Fibroblast of lung (primary cell): ENCODE results near the gene TXNDC16. TPM values are rescaled to one million over a fixed set of nuclear protein-coding genes. Genes with fewer than 3 reads are reported as not detected.

Source experiments
- DNase-seq, 2 donors: peaks; one replicate each; pipeline versions ENCODE4 v3.0.0 to v3.0.0-alpha.2; 2010; ENCODE audit warnings: low read depth in 2 of 2
- H2AFZ ChIP-seq: 2 replicates; pipeline ENCODE4 v1.5.1; 2012; ENCODE audit warnings: low read length, control low read depth, inconsistent platforms
- H3K27ac ChIP-seq: 2 replicates; pipeline ENCODE4 v1.5.1; 2011; ENCODE audit warnings: low read length, control low read depth; ENCODE audit not compliant: insufficient read depth
- H3K27me3 ChIP-seq: 2 replicates; pipeline ENCODE4 v1.5.1; 2011; ENCODE audit warnings: mild to moderate bottlenecking, low read length; ENCODE audit not compliant: control insufficient read depth, insufficient read depth
- H3K36me3 ChIP-seq: 2 replicates; pipeline ENCODE4 v1.5.1; 2011; ENCODE audit warnings: low read length; ENCODE audit not compliant: control insufficient read depth, insufficient read depth
- H3K4me1 ChIP-seq: 2 replicates; pipeline ENCODE4 v1.5.1; 2011; ENCODE audit warnings: low read length; ENCODE audit not compliant: control insufficient read depth, insufficient read depth; ENCODE audit errors: extremely low read depth
- H3K4me2 ChIP-seq: 2 replicates; pipeline ENCODE4 v1.5.1; 2011; ENCODE audit warnings: low read length, control low read depth; ENCODE audit not compliant: insufficient read depth; ENCODE audit errors: extremely low read depth
- H3K4me3 ChIP-seq, 4 experiments: fragments of 200-600 bp in 1 of 4; sonication (generic) in 1 of 4; replicated peaks in 1 of 4; 2 replicates each; pipeline ENCODE4 v1.5.1; 2011 to 2016; ENCODE audit warnings: low read length in 4 of 4, low read depth in 3 of 4, mild to moderate bottlenecking in 3 of 4, control low read depth in 2 of 4, inconsistent platforms in 1 of 4, mixed read lengths in 1 of 4; ENCODE audit not compliant: insufficient read depth in 1 of 4; ENCODE audit errors: control extremely low read depth in 1 of 4
- H3K79me2 ChIP-seq: 2 replicates; pipeline ENCODE4 v1.5.1; 2012; ENCODE audit warnings: mild to moderate bottlenecking, low read length, inconsistent platforms; ENCODE audit not compliant: control insufficient read depth, insufficient read depth
- H3K9ac ChIP-seq: 2 replicates; pipeline ENCODE4 v1.5.1; 2011; ENCODE audit warnings: mild to moderate bottlenecking, low read length, control low read depth; ENCODE audit not compliant: insufficient read depth
- H3K9me3 ChIP-seq: 2 replicates; pipeline ENCODE4 v1.5.1; 2012; ENCODE audit warnings: low read depth, low read length; ENCODE audit not compliant: control insufficient read depth, insufficient read depth
- H4K20me1 ChIP-seq: 2 replicates; pipeline ENCODE4 v1.5.1; 2011; ENCODE audit warnings: low read length; ENCODE audit not compliant: control insufficient read depth, insufficient read depth; ENCODE audit errors: extremely low read depth
- CTCF ChIP-seq, 2 donors: IDR thresholded peaks in 1 of 2; conservative IDR thresholded peaks in 1 of 2; 1 replicate in 1 of 2; 2 replicates in 1 of 2; pipeline ENCODE4 v1.5.1; 2011 to 2012; ENCODE audit warnings: low read length in 2 of 2, control low read depth in 1 of 2, inconsistent platforms in 1 of 2, low read depth in 1 of 2, mild to moderate bottlenecking in 1 of 2
- EZH2 ChIP-seq: IDR thresholded peaks from 2 replicates; pipeline ENCODE4 v1.5.1; 2012; ENCODE audit warnings: low read length, control low read depth, mild to moderate bottlenecking; ENCODE audit errors: missing control alignments
- polyA plus RNA-seq, 2 donors: library from polyadenylated mRNA; depleted of rRNA in 1 of 2; stranded (reverse) in 1 of 2; unstranded in 1 of 2; fragments of >200 nt; gene quantifications; 2 replicates each; pipeline ENCODE4 v1.2.1, GENCODE V29; 2011 to 2012; ENCODE audit warnings: missing spikeins in 1 of 2
- total RNA-seq: library from RNA; depleted of rRNA; stranded (reverse); fragments of >200 nt; gene quantifications from 2 replicates; pipeline ENCODE4 v1.2.1, GENCODE V29; 2014

The TXNDC16 gene
- total and polyA plus RNA-seq, 2 donors (not counting 1 experiment from before 2014, with no cell fraction given): 3.0 to 6.6 TPM

DNA sequence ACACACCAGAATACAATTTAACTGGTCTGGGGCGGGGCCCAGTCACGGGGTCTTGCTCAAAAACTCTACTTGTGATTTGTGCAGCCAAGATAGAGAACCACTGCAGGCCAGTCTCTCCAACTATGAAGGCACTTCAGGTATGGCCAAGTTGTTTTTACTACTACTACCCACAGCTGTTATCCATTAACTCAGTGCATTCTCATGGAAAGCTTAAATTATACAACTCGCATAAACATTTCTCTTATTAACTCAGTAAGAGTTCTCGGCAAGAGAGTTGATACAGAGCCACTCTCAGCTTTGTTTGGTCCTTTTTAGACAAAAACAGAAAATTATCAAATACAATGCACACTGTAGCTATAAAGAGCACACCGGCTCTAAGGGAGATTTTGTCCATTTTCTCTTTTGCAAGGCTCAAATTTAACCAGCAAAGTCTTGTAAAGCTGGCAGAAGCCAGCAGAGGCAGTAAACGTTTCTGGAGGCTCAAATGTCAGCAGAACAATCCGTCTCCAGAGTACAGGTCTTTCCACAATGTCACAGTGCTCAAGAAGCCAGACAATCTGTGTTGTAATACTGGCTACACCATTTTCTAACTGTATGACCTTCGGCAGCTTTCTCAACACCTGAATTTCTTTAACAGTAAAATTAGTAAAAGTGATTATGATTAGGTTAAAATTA lies 152.2 kb downstream of the TXNDC16 start:
- no peaks in the 10 kb centered on the region for H4K20me1 ChIP-seq
- H3K36me3 ChIP-seq: peaks cover 2% of the 10 kb centered on the region
- DNase-seq: peak; percentile 41 to 53
- H3K4me2 ChIP-seq: peak overlapping the region; percentile 49
- H3K79me2 ChIP-seq: no peaks in the 10 kb centered on the region
- H3K9me3 ChIP-seq: no peaks in the 10 kb centered on the region
- no peaks in the 10 kb centered on the region for H3K27me3 ChIP-seq
- no peak overlapping the region for H2AFZ ChIP-seq
- no peak overlapping the region for H3K27ac ChIP-seq
- no peak overlapping the region for H3K9ac ChIP-seq
- H3K4me3 ChIP-seq: no peak overlapping the region
- peaks cover 4% of the 10 kb centered on the region for H3K4me1 ChIP-seq
- TF ChIP-seq CTCF (conservative IDR thresholded peaks at IDR 0.05 in 1 of 2, IDR thresholded peaks at IDR 0.05 in 1 of 2; ENCODE audit: low read depth in 1 of 2, low read length in 2 of 2) (peak; percentile 30 to 53), EZH2 (no peak)

DNA sequence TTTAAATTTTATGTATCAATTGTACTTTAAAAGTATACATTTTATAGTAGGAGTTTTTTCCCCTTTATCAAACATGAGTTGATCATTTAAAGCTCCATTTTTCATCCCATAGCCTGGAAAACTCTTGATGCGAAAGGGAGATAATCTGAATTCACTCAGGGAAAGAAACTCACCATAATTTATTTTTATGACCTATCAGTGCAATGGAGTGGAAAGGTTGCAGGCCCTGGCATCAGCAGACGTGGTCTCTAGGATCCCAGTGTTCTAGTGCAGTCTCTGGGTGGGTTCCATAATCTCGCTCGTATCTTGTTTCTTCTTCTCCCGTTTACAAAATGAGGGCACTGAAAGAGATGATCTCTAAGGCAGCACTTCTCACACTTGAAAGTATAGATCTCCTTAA lies 153.2 kb downstream of the TXNDC16 start:
- Histone ChIP-seq H3K79me2 (no peaks in the 10 kb centered on the region), H3K4me3 (no peak overlapping the region), H3K36me3 (peaks cover 2% of the 10 kb centered on the region), H3K27ac (no peak overlapping the region), H4K20me1 (no peaks in the 10 kb centered on the region), H3K4me2 (no peak overlapping the region), H3K4me1 (peaks cover 4% of the 10 kb centered on the region), H3K9me3 (no peaks in the 10 kb centered on the region), H2AFZ (no peak overlapping the region), H3K27me3 (no peaks in the 10 kb centered on the region), H3K9ac (no peak overlapping the region)
- no peak for TF ChIP-seq EZH2
- TF ChIP-seq CTCF (conservative IDR thresholded peaks at IDR 0.05 in 1 of 2, IDR thresholded peaks at IDR 0.05 in 1 of 2; ENCODE audit: low read depth in 1 of 2, low read length in 2 of 2): no peak
- DNase-seq: no peak

GRCh38 chr14:52397844-52398243 lies 154.5 kb downstream of the TXNDC16 start:
- H3K4me3 ChIP-seq: no peak overlapping the region
- TF ChIP-seq EZH2 (no peak), CTCF (conservative IDR thresholded peaks at IDR 0.05 in 1 of 2, IDR thresholded peaks at IDR 0.05 in 1 of 2; ENCODE audit: low read depth in 1 of 2, low read length in 2 of 2) (no peak)
- peaks cover 4% of the 10 kb centered on the region for H3K4me1 ChIP-seq
- no peak overlapping the region for H3K27ac ChIP-seq
- peak overlapping the region; percentile 4 for H2AFZ ChIP-seq
- H3K4me2 ChIP-seq: no peak overlapping the region
- H3K27me3 ChIP-seq: no peaks in the 10 kb centered on the region
- DNase-seq: peak in 1 of 2 donors; percentile 32
- H3K9ac ChIP-seq: no peak overlapping the region
- no peaks in the 10 kb centered on the region for H4K20me1 ChIP-seq
- peaks cover 2% of the 10 kb centered on the region for H3K36me3 ChIP-seq
- no peaks in the 10 kb centered on the region for H3K79me2 ChIP-seq
- no peaks in the 10 kb centered on the region for H3K9me3 ChIP-seq
